Stimulated activated naive B cell treated with anti-CD40 and anti-IgM and Interleukin-4, amounts not matched to agents 10 μg/mL and 1 μg/mL and 100 μg/mL, for 72 hours (primary cell): Measurements from ENCODE around the gene RRAD.
A peak's percentile ranks its signal among the peaks of the same experiment; 100 is the strongest.

Experiments used
- ATAC-seq, 2 donors: fragments of 150-1000 bp; cut with Tn5 transposase; replicated peaks; 2 replicates each; pipeline ENCODE4 v1.10.0; 2021; ENCODE audit warnings: moderate library complexity in 1 of 2
- DNase-seq: peaks from one replicate; pipeline ENCODE4 v3.0.0; 2021
- H3K27ac Mint-ChIP-seq: one replicate; pipeline ENCODE4 v1.8.0; 2022; ENCODE audit warnings: mild to moderate bottlenecking, mixed read lengths
- H3K27me3 Mint-ChIP-seq, 2 donors: one replicate each; pipeline ENCODE4 v1.8.0; 2022; ENCODE audit warnings: mixed read lengths in 2 of 2
- H3K36me3 Mint-ChIP-seq, 2 donors: one replicate each; pipeline ENCODE4 v1.8.0; 2022; ENCODE audit warnings: mixed read lengths in 2 of 2, mild to moderate bottlenecking in 1 of 2
- H3K4me1 Mint-ChIP-seq, 2 donors: one replicate each; pipeline ENCODE4 v1.8.0; 2022; ENCODE audit warnings: mixed read lengths in 2 of 2, mild to moderate bottlenecking in 1 of 2
- H3K4me3 Mint-ChIP-seq, 2 donors: one replicate each; pipeline ENCODE4 v1.8.0; 2022; ENCODE audit warnings: mild to moderate bottlenecking in 2 of 2, mixed read lengths in 2 of 2, moderate library complexity in 1 of 2
- H3K9me3 Mint-ChIP-seq, 2 donors: one replicate each; pipeline ENCODE4 v1.8.0; 2022; ENCODE audit warnings: mixed read lengths in 2 of 2, mild to moderate bottlenecking in 1 of 2

RRAD gene

GRCh38 chr16:66872559-66872942 is 52.8 kb downstream of the RRAD start:
- Mint-ChIP-seq H3K27ac (peak overlapping the region; percentile 0), H3K4me1 (peaks cover 14 to 30% of the 10 kb centered on the region in 2 donors), H3K36me3 (peaks cover 0 to 5% of the 10 kb centered on the region in 2 donors), H3K27me3 (peaks cover 6 to 10% of the 10 kb centered on the region in 2 donors), H3K4me3 (peak overlapping the region; percentile 81 to 82), H3K9me3 (peaks cover 3 to 8% of the 10 kb centered on the region in 2 donors)
- ATAC-seq (no peak), DNase-seq (no peak)

GRCh38 chr16:66871840-66872239 is 53.5 kb downstream of the RRAD start:
- Mint-ChIP-seq H3K4me3 (no peak overlapping the region), H3K27me3 (peaks cover 6 to 10% of the 10 kb centered on the region in 2 donors), H3K36me3 (peaks cover 0 to 5% of the 10 kb centered on the region in 2 donors), H3K4me1 (peaks cover 14 to 30% of the 10 kb centered on the region in 2 donors), H3K27ac (no peak overlapping the region), H3K9me3 (peaks cover 3 to 8% of the 10 kb centered on the region in 2 donors)
- no peak for DNase-seq
- no peak for ATAC-seq
